ENCODE data around the gene ZNF579. TPM values are rescaled to one million over a fixed set of nuclear protein-coding genes. Genes with fewer than 3 reads are reported as not detected.

ZNF579 gene
- total and polyA plus RNA-seq, 10 of the 15 experiments (the other 5 are each of a cell fraction or from before 2014, with no cell fraction given), result 0.11 to 11.7 (median 1.5) TPM

DNA sequence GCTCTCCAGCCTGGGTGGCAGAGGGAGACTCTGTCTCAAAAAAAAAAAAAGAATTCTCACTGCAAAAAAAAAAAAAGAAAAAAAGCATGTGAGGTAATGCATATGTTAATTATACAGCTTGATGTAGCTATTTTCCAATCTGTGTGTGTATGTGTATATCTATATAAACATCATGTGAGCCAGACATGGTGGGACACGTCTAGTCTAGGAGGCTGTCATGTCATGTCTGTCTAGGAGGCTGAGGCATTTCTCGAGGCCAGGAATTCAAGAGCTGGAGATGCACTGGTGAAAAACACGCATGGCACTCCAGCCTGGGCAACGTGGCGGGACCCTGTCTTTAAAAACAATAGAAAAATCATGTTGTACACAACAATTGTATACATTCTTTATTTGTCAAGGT is 28.4 kb downstream of the ZNF579 start:
- FAIRE-seq (no peak), DNase-seq (ENCODE audit: low read depth, low spot score) (no peak), ATAC-seq (no peak)
- H3K9me3 ChIP-seq (replicated peaks; ENCODE audit: control insufficient read depth, insufficient read depth, low read length), result no peaks in the 10 kb centered on the region
- no peak overlapping the region for H3K4me3 ChIP-seq
- H3K36me3 ChIP-seq (ENCODE audit: control insufficient read depth in 2 of 2, insufficient read depth in 2 of 2, low read length in 1 of 2), result no peaks in the 10 kb centered on the region
- ChIA-PET RAD21 (ENCODE audit: unreplicated experiment) (no interaction called here), POLR2A (no interaction called here), SMC1A (ENCODE audit: uncharacterized antibody, unreplicated experiment) (interaction anchor here (0.6 kb wide), 1 partner anchor 34 kb away, joined by 3 read pairs; no protein-coding TSS in a partner anchor), CTCF (interaction anchor here (1.4 kb wide), 1 partner anchor 54 kb away, joined by 3 read pairs; the partner anchor contains the start of gene ZNF865)
- intact Hi-C loops (cut with micrococcal nuclease; ENCODE audit: unreplicated experiment), result no loop called here
- H3K4me2 ChIP-seq (ENCODE audit: control insufficient read depth, insufficient read depth), result no peak overlapping the region
- no peak overlapping the region for H2AFZ ChIP-seq (ENCODE audit: control insufficient read depth, low read depth, low read length)
- TF ChIP-seq ZNF24 (IDR thresholded peaks at IDR 0.05) (no peak), HDAC6 (IDR thresholded peaks at IDR 0.05; ENCODE audit: unreplicated experiment) (no peak), MTA2 (IDR thresholded peaks at IDR 0.05; ENCODE audit: low read depth) (no peak), NFYA (IDR thresholded peaks at IDR 0.05; ENCODE audit: borderline replicate concordance, low read depth, low read length) (no peak), KAT2A (conservative IDR thresholded peaks at IDR 0.05; ENCODE audit: control insufficient read depth, low read depth, low read length) (no peak), ASH2L (IDR thresholded peaks at IDR 0.05; ENCODE audit: borderline replicate concordance, low read depth) (no peak), KDM1A (IDR thresholded peaks at IDR 0.05; ENCODE audit: borderline replicate concordance) (no peak)
- TF ChIP-seq, protein P1, sequence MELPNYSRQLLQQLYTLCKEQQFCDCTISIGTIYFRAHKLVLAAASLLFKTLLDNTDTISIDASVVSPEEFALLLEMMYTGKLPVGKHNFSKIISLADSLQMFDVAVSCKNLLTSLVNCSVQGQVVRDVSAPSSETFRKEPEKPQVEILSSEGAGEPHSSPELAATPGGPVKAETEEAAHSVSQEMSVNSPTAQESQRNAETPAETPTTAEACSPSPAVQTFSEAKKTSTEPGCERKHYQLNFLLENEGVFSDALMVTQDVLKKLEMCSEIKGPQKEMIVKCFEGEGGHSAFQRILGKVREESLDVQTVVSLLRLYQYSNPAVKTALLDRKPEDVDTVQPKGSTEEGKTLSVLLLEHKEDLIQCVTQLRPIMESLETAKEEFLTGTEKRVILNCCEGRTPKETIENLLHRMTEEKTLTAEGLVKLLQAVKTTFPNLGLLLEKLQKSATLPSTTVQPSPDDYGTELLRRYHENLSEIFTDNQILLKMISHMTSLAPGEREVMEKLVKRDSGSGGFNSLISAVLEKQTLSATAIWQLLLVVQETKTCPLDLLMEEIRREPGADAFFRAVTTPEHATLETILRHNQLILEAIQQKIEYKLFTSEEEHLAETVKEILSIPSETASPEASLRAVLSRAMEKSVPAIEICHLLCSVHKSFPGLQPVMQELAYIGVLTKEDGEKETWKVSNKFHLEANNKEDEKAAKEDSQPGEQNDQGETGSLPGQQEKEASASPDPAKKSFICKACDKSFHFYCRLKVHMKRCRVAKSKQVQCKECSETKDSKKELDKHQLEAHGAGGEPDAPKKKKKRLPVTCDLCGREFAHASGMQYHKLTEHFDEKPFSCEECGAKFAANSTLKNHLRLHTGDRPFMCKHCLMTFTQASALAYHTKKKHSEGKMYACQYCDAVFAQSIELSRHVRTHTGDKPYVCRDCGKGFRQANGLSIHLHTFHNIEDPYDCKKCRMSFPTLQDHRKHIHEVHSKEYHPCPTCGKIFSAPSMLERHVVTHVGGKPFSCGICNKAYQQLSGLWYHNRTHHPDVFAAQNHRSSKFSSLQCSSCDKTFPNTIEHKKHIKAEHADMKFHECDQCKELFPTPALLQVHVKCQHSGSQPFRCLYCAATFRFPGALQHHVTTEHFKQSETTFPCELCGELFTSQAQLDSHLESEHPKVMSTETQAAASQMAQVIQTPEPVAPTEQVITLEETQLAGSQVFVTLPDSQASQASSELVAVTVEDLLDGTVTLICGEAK (IDR thresholded peaks at IDR 0.05; ENCODE audit: borderline replicate concordance), result no peak
- no TSS peak for BruUV-seq (replicated peaks)
- no peaks in the 10 kb centered on the region for H4K20me1 ChIP-seq (ENCODE audit: control insufficient read depth, insufficient read depth)
- no peaks in the 10 kb centered on the region for H3K79me2 ChIP-seq (ENCODE audit: control insufficient read depth, insufficient read depth, low read length)
- in situ Hi-C loops (cut with MboI), result no loop called here
- WGBS (ENCODE audit: insufficient coverage, insufficient replicate concordance, low lambda C conversion rate, missing lambda C conversion rate), result 36% methylated on average over 5 of the region's 5 CpGs
- no peaks in the 10 kb centered on the region for H3K4me1 ChIP-seq (ENCODE audit: control insufficient read depth, insufficient read depth, low read length)
- H3K27ac ChIP-seq (ENCODE audit: control insufficient read depth, insufficient read depth), result no peak overlapping the region
- peaks cover 0 to 7% of the 10 kb centered on the region in 2 experiments; a peak in 3 of 4 replicates for H3K27me3 ChIP-seq (replicated peaks in 1 of 2; ENCODE audit: control insufficient read depth in 2 of 2, insufficient read depth in 2 of 2, low read length in 1 of 2)
- no peak overlapping the region for H3K9ac ChIP-seq (ENCODE audit: control insufficient read depth, insufficient read depth, low read length)
